ENCODE measurements around the gene KCNH2. TPM values are rescaled to one million over a fixed set of nuclear protein-coding genes. Genes with fewer than 3 reads are reported as not detected.

Gene KCNH2
- polyA plus RNA-seq, 1 experiment: 0.06 TPM

DNA sequence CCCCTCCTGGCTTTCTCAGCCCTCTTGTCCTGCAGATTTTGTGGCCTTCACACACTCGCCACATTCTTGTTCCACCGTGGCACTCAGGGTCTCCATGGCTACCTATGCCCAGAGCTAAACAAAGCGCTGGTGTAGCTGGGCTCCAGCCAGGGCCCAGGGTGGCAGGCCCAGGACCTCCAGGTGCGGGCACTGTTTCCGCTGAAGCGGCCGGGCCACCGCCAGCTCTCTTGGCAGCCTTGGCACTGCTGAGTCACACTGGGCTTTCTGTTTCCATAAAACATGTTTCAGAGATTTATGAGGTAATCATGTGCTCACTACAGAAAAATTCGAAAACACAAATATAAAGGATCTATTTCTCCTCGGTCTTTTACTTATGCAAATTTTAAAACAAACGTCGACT lies 74.5 kb downstream of the KCNH2 start:
- ChIA-PET POLR2A (interaction anchor here (0.6 kb wide), 1 partner anchor 1355 kb away, joined by 3 read pairs; no protein-coding TSS in a partner anchor), CTCF (interaction anchor here (3.5 kb wide), 1 partner anchor 83 kb away, joined by 18 read pairs; no protein-coding TSS in a partner anchor)
- Histone ChIP-seq H3K27me3 (ENCODE audit: control insufficient read depth, insufficient read depth, low read length) (peaks cover 4% of the 10 kb centered on the region; the same call in 1 of the 2 replicates), H3K4me3 (ENCODE audit: low read depth, low read length) (no peak overlapping the region), H3K36me3 (ENCODE audit: control insufficient read depth, insufficient read depth, low read length) (no peaks in the 10 kb centered on the region)
- TF ChIP-seq, protein P1, sequence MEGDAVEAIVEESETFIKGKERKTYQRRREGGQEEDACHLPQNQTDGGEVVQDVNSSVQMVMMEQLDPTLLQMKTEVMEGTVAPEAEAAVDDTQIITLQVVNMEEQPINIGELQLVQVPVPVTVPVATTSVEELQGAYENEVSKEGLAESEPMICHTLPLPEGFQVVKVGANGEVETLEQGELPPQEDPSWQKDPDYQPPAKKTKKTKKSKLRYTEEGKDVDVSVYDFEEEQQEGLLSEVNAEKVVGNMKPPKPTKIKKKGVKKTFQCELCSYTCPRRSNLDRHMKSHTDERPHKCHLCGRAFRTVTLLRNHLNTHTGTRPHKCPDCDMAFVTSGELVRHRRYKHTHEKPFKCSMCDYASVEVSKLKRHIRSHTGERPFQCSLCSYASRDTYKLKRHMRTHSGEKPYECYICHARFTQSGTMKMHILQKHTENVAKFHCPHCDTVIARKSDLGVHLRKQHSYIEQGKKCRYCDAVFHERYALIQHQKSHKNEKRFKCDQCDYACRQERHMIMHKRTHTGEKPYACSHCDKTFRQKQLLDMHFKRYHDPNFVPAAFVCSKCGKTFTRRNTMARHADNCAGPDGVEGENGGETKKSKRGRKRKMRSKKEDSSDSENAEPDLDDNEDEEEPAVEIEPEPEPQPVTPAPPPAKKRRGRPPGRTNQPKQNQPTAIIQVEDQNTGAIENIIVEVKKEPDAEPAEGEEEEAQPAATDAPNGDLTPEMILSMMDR (IDR thresholded peaks at IDR 0.05; ENCODE audit: insufficient read depth, low read depth, low read length): no peak
- DNase-seq (ENCODE audit: low read depth): no peak

DNA sequence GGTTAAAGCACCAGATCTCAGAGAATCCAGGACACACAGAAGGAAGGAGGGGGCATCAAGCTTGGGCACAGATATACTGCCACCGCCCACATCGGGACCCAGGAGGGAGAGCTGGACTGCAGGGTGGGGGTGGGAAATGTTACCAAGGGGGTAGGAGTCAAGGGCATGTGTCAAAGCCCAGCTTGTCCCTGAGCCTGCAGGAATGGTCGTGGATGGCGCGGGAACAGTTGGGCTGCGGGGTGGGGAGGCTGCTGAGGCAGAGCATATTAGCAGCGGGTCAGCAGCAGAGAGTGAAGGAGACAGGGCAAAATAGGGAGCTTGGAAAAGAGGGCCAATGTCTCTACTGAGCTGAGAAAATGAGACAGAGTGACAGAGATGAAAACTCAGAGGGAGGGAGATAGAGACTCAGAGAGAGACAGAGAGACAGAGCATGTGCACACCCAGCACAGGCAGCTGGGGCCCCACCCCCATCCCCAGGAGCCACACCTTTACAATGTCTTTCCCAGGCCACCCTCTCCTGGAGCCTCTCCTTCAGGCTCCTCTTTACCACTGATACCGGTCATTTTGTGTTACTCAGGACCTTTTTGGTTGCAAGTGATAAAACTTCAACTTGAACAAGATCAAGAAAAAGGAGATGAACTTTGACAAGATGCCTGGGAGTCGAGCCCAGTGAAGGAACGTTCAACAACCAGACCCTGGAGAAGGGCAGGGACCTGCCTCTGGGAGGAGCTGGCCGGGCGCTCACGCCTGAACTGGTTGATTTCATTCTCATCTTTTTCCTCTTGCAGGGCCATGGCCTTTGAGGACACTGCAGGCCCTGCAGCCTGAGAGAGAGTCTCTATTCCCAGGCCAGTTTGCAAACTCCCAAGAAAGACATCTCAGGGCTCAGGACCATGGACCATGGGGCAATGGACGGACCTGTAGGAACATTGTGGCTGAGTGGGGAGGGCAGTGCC lies 75.8 kb downstream of the KCNH2 start:
- no peak for DNase-seq (ENCODE audit: low read depth)
- TF ChIP-seq, protein P1 (IDR thresholded peaks at IDR 0.05; ENCODE audit: insufficient read depth, low read depth, low read length): no peak
- ChIA-PET POLR2A (no interaction called here), CTCF (interaction anchor here (0.9 to 3.5 kb wide), 3 partner anchors 84 to 110 kb away, joined by 4 to 18 read pairs (median 4); no protein-coding TSS in a partner anchor)
- Histone ChIP-seq H3K27me3 (ENCODE audit: control insufficient read depth, insufficient read depth, low read length) (peaks cover 4% of the 10 kb centered on the region), H3K4me3 (ENCODE audit: low read depth, low read length) (no peak overlapping the region), H3K36me3 (ENCODE audit: control insufficient read depth, insufficient read depth, low read length) (no peaks in the 10 kb centered on the region)

DNA sequence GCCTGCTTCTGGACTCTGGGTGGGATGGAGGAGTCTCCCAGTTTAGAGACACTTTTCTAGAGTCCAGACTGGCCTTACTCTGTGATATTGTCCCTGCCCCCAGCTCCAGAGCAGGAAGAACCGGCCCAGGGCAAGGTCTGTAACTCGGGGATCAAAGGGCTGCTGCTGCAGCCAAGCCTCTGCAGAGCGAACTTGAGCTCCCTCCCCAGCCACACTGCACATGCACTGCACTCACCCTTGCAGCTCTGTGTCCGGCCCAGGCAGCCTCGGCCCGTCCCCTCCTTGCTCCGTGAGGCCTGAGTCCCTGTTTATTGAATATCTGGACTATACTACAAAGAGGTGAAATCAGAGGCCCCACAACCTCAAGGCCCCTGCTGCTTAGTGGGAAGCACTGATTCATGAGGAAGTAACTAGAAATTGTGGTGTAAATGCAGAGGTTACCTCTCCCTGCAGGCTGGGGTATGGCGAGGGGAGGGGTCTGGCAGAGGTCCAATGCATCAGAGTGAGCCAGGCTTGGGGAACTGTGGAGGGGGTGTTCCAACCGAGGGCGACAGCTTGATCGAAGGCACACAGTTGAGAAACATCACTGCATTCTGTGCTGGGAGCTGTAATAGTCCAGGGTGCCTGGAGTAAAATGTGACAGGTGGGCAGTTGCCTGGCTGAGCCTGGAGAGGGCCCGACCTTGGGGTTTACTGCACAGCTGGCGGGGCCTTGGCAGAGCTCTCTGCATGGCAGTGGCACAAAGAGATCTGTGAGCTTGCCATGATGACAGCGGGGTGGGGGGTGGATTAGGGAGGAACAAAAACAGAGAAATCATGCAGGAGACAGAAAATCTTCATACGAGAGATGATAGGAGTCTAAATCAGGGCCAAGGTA lies 76.7 kb downstream of the KCNH2 start:
- CTCF ChIA-PET: interaction anchor here (0.6 to 3.5 kb wide), 5 partner anchors 16 to 111 kb away, joined by 3 to 18 read pairs (median 4); no protein-coding TSS in a partner anchor

DNA sequence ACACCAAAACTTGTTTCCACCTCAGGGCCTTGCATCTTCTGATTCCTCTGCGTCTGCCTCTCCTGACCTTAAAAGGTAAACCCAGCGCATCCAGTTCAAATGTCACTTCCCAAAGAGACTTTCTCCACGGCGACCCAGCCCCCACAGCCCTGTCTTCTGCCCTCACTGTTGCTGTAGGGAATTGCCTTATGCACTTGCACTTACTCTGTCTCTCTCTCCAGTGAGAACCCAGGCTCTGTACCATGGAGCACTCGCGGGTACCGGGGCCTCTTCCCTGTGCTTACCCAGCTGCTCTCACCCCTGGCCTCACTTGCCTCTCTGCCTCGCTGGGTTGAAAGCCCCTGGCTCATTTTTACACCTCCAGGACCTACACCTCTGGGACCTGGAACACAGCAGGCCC lies 77.4 kb downstream of the KCNH2 start:
- H3K4me3 ChIP-seq (ENCODE audit: low read depth, low read length): no peak overlapping the region
- H3K27me3 ChIP-seq (ENCODE audit: control insufficient read depth, insufficient read depth, low read length): peaks cover 4% of the 10 kb centered on the region
- no peak for DNase-seq (ENCODE audit: low read depth)
- POLR2A ChIA-PET: no interaction called here
- H3K36me3 ChIP-seq (ENCODE audit: control insufficient read depth, insufficient read depth, low read length): no peaks in the 10 kb centered on the region
- TF ChIP-seq, protein P1 (IDR thresholded peaks at IDR 0.05; ENCODE audit: insufficient read depth, low read depth, low read length): no peak
- CTCF ChIA-PET: interaction anchor here (0.6 to 1.5 kb wide), 3 partner anchors 15 to 88 kb away, joined by 3 to 4 read pairs (median 3); no protein-coding TSS in a partner anchor

More for the DNA sequence above, 76.7 kb downstream of the KCNH2 start:
- TF ChIP-seq, protein P1 (IDR thresholded peaks at IDR 0.05; ENCODE audit: insufficient read depth, low read depth, low read length): no peak
- POLR2A ChIA-PET: no interaction called here
- H3K27me3 ChIP-seq (ENCODE audit: control insufficient read depth, insufficient read depth, low read length): peaks cover 4% of the 10 kb centered on the region
- no peak for DNase-seq (ENCODE audit: low read depth)
- no peaks in the 10 kb centered on the region for H3K36me3 ChIP-seq (ENCODE audit: control insufficient read depth, insufficient read depth, low read length)
- H3K4me3 ChIP-seq (ENCODE audit: low read depth, low read length): no peak overlapping the region

All from BJ (cell line).